Measurements from ENCODE around the gene AIG1.

AIG1 gene

GRCh38 chr6:143357561-143358255, 297.0 kb downstream of the AIG1 start:
- no peaks in the 10 kb centered on the region for H3K36me3 ChIP-seq (ENCODE audit: control insufficient read depth in 1 of 2, insufficient read depth in 2 of 2, low read length in 2 of 2)
- H3K27me3 ChIP-seq (ENCODE audit: low read depth, low read length) = no peaks in the 10 kb centered on the region
- peaks cover 0 to 6% of the 10 kb centered on the region in 2 donors for H3K4me1 ChIP-seq (ENCODE audit: control insufficient read depth in 1 of 2, insufficient read depth in 2 of 2, low read length in 2 of 2)
- H3K4me3 ChIP-seq (ENCODE audit: low read depth in 1 of 2, low read length in 2 of 2) = no peak overlapping the region
- no peak overlapping the region for H3K27ac ChIP-seq (ENCODE audit: low read length)
- H3K9me3 ChIP-seq (ENCODE audit: control insufficient read depth in 1 of 2, low read length in 2 of 2) = peaks cover 2 to 7% of the 10 kb centered on the region in 2 donors

- H3K4me1 ChIP-seq (ENCODE audit: control insufficient read depth in 1 of 2, insufficient read depth in 2 of 2, low read length in 2 of 2) = peaks cover 0 to 6% of the 10 kb centered on the region in 2 donors
- no peak overlapping the region for H3K27ac ChIP-seq (ENCODE audit: low read length)
- H3K9me3 ChIP-seq (ENCODE audit: control insufficient read depth in 1 of 2, low read length in 2 of 2) = no peaks in the 10 kb centered on the region
Observed at GRCh38 chr6:143361536-143362191, 301.0 kb downstream of the AIG1 start.

GRCh38 chr6:143362192-143362558, 301.5 kb downstream of the AIG1 start:
- Histone ChIP-seq H3K9me3 (ENCODE audit: control insufficient read depth in 1 of 2, low read length in 2 of 2) (no peaks in the 10 kb centered on the region), H3K4me1 (ENCODE audit: control insufficient read depth in 1 of 2, insufficient read depth in 2 of 2, low read length in 2 of 2) (peaks cover 0 to 6% of the 10 kb centered on the region in 2 donors), H3K27me3 (ENCODE audit: low read depth, low read length) (no peaks in the 10 kb centered on the region), H3K36me3 (ENCODE audit: control insufficient read depth in 1 of 2, insufficient read depth in 2 of 2, low read length in 2 of 2) (no peaks in the 10 kb centered on the region), H3K27ac (ENCODE audit: low read length) (no peak overlapping the region), H3K4me3 (ENCODE audit: low read depth in 1 of 2, low read length in 2 of 2) (no peak overlapping the region)

More at GRCh38 chr6:143361536-143362191, 301.0 kb downstream of the AIG1 start:
- Histone ChIP-seq H3K27me3 (ENCODE audit: low read depth, low read length) (no peaks in the 10 kb centered on the region), H3K4me3 (ENCODE audit: low read depth in 1 of 2, low read length in 2 of 2) (no peak overlapping the region), H3K36me3 (ENCODE audit: control insufficient read depth in 1 of 2, insufficient read depth in 2 of 2, low read length in 2 of 2) (no peaks in the 10 kb centered on the region)

GRCh38 chr6:143363299-143363698, 302.6 kb downstream of the AIG1 start:
- Histone ChIP-seq H3K27ac (ENCODE audit: low read length) (no peak overlapping the region), H3K4me3 (ENCODE audit: low read depth in 1 of 2, low read length in 2 of 2) (no peak overlapping the region), H3K9me3 (ENCODE audit: control insufficient read depth in 1 of 2, low read length in 2 of 2) (no peaks in the 10 kb centered on the region), H3K36me3 (ENCODE audit: control insufficient read depth in 1 of 2, insufficient read depth in 2 of 2, low read length in 2 of 2) (no peaks in the 10 kb centered on the region), H3K4me1 (ENCODE audit: control insufficient read depth in 1 of 2, insufficient read depth in 2 of 2, low read length in 2 of 2) (peaks cover 0 to 6% of the 10 kb centered on the region in 2 donors), H3K27me3 (ENCODE audit: low read depth, low read length) (no peaks in the 10 kb centered on the region)

- Histone ChIP-seq H3K27ac (ENCODE audit: low read length) (no peak overlapping the region), H3K9me3 (ENCODE audit: control insufficient read depth in 1 of 2, low read length in 2 of 2) (no peaks in the 10 kb centered on the region), H3K27me3 (ENCODE audit: low read depth, low read length) (no peaks in the 10 kb centered on the region), H3K4me3 (ENCODE audit: low read depth in 1 of 2, low read length in 2 of 2) (no peak overlapping the region), H3K4me1 (ENCODE audit: control insufficient read depth in 1 of 2, insufficient read depth in 2 of 2, low read length in 2 of 2) (no peaks in the 10 kb centered on the region), H3K36me3 (ENCODE audit: control insufficient read depth in 1 of 2, insufficient read depth in 2 of 2, low read length in 2 of 2) (no peaks in the 10 kb centered on the region)
Observed at GRCh38 chr6:143368426-143368825, 307.7 kb downstream of the AIG1 start.

- Histone ChIP-seq H3K4me3 (ENCODE audit: low read depth in 1 of 2, low read length in 2 of 2) (no peak overlapping the region), H3K4me1 (ENCODE audit: control insufficient read depth in 1 of 2, insufficient read depth in 2 of 2, low read length in 2 of 2) (no peaks in the 10 kb centered on the region), H3K36me3 (ENCODE audit: control insufficient read depth in 1 of 2, insufficient read depth in 2 of 2, low read length in 2 of 2) (no peaks in the 10 kb centered on the region), H3K27me3 (ENCODE audit: low read depth, low read length) (no peaks in the 10 kb centered on the region), H3K27ac (ENCODE audit: low read length) (no peak overlapping the region), H3K9me3 (ENCODE audit: control insufficient read depth in 1 of 2, low read length in 2 of 2) (no peaks in the 10 kb centered on the region)
Observed at GRCh38 chr6:143369971-143370370, 309.3 kb downstream of the AIG1 start.

- Histone ChIP-seq H3K4me1 (ENCODE audit: control insufficient read depth in 1 of 2, insufficient read depth in 2 of 2, low read length in 2 of 2) (no peaks in the 10 kb centered on the region), H3K27me3 (ENCODE audit: low read depth, low read length) (no peaks in the 10 kb centered on the region), H3K36me3 (ENCODE audit: control insufficient read depth in 1 of 2, insufficient read depth in 2 of 2, low read length in 2 of 2) (no peaks in the 10 kb centered on the region), H3K4me3 (ENCODE audit: low read depth in 1 of 2, low read length in 2 of 2) (no peak overlapping the region), H3K9me3 (ENCODE audit: control insufficient read depth in 1 of 2, low read length in 2 of 2) (no peaks in the 10 kb centered on the region), H3K27ac (ENCODE audit: low read length) (no peak overlapping the region)
Observed at GRCh38 chr6:143370812-143371370, 310.2 kb downstream of the AIG1 start.

GRCh38 chr6:143372199-143372882, 311.7 kb downstream of the AIG1 start:
- Histone ChIP-seq H3K4me1 (ENCODE audit: control insufficient read depth in 1 of 2, insufficient read depth in 2 of 2, low read length in 2 of 2) (no peaks in the 10 kb centered on the region), H3K9me3 (ENCODE audit: control insufficient read depth in 1 of 2, low read length in 2 of 2) (no peaks in the 10 kb centered on the region), H3K27ac (ENCODE audit: low read length) (no peak overlapping the region), H3K4me3 (ENCODE audit: low read depth in 1 of 2, low read length in 2 of 2) (no peak overlapping the region), H3K27me3 (ENCODE audit: low read depth, low read length) (no peaks in the 10 kb centered on the region), H3K36me3 (ENCODE audit: control insufficient read depth in 1 of 2, insufficient read depth in 2 of 2, low read length in 2 of 2) (no peaks in the 10 kb centered on the region)

GRCh38 chr6:143374014-143374413, 313.3 kb downstream of the AIG1 start:
- no peaks in the 10 kb centered on the region for H3K27me3 ChIP-seq (ENCODE audit: low read depth, low read length)
- no peaks in the 10 kb centered on the region for H3K4me1 ChIP-seq (ENCODE audit: control insufficient read depth in 1 of 2, insufficient read depth in 2 of 2, low read length in 2 of 2)
- H3K36me3 ChIP-seq (ENCODE audit: control insufficient read depth in 1 of 2, insufficient read depth in 2 of 2, low read length in 2 of 2) = no peaks in the 10 kb centered on the region
- H3K4me3 ChIP-seq (ENCODE audit: low read depth in 1 of 2, low read length in 2 of 2) = no peak overlapping the region
- H3K9me3 ChIP-seq (ENCODE audit: control insufficient read depth in 1 of 2, low read length in 2 of 2) = no peaks in the 10 kb centered on the region
- no peak overlapping the region for H3K27ac ChIP-seq (ENCODE audit: low read length)

GRCh38 chr6:143375022-143375585, 314.4 kb downstream of the AIG1 start:
- Histone ChIP-seq H3K4me1 (ENCODE audit: control insufficient read depth in 1 of 2, insufficient read depth in 2 of 2, low read length in 2 of 2) (no peaks in the 10 kb centered on the region), H3K27ac (ENCODE audit: low read length) (no peak overlapping the region), H3K36me3 (ENCODE audit: control insufficient read depth in 1 of 2, insufficient read depth in 2 of 2, low read length in 2 of 2) (no peaks in the 10 kb centered on the region), H3K27me3 (ENCODE audit: low read depth, low read length) (no peaks in the 10 kb centered on the region), H3K4me3 (ENCODE audit: low read depth in 1 of 2, low read length in 2 of 2) (no peak overlapping the region), H3K9me3 (ENCODE audit: control insufficient read depth in 1 of 2, low read length in 2 of 2) (no peaks in the 10 kb centered on the region)

- no peaks in the 10 kb centered on the region for H3K27me3 ChIP-seq (ENCODE audit: low read depth, low read length)
- no peak overlapping the region for H3K27ac ChIP-seq (ENCODE audit: low read length)
- H3K9me3 ChIP-seq (ENCODE audit: control insufficient read depth in 1 of 2, low read length in 2 of 2) = no peaks in the 10 kb centered on the region
- H3K4me1 ChIP-seq (ENCODE audit: control insufficient read depth in 1 of 2, insufficient read depth in 2 of 2, low read length in 2 of 2) = no peaks in the 10 kb centered on the region
- no peaks in the 10 kb centered on the region for H3K36me3 ChIP-seq (ENCODE audit: control insufficient read depth in 1 of 2, insufficient read depth in 2 of 2, low read length in 2 of 2)
- H3K4me3 ChIP-seq (ENCODE audit: low read depth in 1 of 2, low read length in 2 of 2) = no peak overlapping the region
Observed at GRCh38 chr6:143376375-143376774, 315.7 kb downstream of the AIG1 start.
